ENCODE measurements around the gene STH. TPM values are rescaled to one million over a fixed set of nuclear protein-coding genes. Genes with fewer than 3 reads are reported as not detected.

The STH gene, protein sequence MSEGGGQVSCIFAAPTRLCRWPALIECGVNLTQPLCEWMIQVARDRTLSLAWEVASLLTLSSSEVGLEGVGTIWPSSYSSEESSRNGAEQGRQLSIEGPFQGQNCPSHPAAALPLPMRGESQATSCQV
- total RNA-seq: not detected

DNA sequence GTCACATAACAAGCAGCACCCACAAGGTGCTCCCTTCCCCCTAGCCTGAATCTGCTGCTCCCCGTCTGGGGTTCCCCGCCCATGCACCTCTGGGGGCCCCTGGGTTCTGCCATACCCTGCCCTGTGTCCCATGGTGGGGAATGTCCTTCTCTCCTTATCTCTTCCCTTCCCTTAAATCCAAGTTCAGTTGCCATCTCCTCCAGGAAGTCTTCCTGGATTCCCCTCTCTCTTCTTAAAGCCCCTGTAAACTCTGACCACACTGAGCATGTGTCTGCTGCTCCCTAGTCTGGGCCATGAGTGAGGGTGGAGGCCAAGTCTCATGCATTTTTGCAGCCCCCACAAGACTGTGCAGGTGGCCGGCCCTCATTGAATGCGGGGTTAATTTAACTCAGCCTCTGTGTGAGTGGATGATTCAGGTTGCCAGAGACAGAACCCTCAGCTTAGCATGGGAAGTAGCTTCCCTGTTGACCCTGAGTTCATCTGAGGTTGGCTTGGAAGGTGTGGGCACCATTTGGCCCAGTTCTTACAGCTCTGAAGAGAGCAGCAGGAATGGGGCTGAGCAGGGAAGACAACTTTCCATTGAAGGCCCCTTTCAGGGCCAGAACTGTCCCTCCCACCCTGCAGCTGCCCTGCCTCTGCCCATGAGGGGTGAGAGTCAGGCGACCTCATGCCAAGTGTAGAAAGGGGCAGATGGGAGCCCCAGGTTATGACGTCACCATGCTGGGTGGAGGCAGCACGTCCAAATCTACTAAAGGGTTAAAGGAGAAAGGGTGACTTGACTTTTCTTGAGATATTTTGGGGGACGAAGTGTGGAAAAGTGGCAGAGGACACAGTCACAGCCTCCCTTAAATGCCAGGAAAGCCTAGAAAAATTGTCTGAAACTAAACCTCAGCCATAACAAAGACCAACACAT is at the start of gene STH:
Gene STH (plus strand): TSS at position 264 of the 913 bp plus-strand sequence. CDS start 30 bp downstream, at position 294.
- no peaks in the 10 kb centered on the region for H3K36me3 ChIP-seq
- H3K4me1 ChIP-seq: peaks cover 4 to 53% (median 4%) of the 10 kb centered on the region in 3 donors
- H3K27me3 ChIP-seq: no peaks in the 10 kb centered on the region
- no peak within 1 kb of the TSS for H3K27ac ChIP-seq
- WGBS, 2 donors: 69 to 73% methylated on average over 4 to 6 of the region's 8 CpGs
- TF ChIP-seq POLR2A (IDR thresholded peaks at IDR 0.05): no peak
- TF ChIP-seq, protein P1, sequence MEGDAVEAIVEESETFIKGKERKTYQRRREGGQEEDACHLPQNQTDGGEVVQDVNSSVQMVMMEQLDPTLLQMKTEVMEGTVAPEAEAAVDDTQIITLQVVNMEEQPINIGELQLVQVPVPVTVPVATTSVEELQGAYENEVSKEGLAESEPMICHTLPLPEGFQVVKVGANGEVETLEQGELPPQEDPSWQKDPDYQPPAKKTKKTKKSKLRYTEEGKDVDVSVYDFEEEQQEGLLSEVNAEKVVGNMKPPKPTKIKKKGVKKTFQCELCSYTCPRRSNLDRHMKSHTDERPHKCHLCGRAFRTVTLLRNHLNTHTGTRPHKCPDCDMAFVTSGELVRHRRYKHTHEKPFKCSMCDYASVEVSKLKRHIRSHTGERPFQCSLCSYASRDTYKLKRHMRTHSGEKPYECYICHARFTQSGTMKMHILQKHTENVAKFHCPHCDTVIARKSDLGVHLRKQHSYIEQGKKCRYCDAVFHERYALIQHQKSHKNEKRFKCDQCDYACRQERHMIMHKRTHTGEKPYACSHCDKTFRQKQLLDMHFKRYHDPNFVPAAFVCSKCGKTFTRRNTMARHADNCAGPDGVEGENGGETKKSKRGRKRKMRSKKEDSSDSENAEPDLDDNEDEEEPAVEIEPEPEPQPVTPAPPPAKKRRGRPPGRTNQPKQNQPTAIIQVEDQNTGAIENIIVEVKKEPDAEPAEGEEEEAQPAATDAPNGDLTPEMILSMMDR (IDR thresholded peaks at IDR 0.05): no peak
- intact Hi-C loops (cut with DNase I): no loop called here
- no peak for DNase-seq
- H3K9me3 ChIP-seq: no peaks in the 10 kb centered on the region
- H3K4me3 ChIP-seq: no peak within 1 kb of the TSS

DNA sequence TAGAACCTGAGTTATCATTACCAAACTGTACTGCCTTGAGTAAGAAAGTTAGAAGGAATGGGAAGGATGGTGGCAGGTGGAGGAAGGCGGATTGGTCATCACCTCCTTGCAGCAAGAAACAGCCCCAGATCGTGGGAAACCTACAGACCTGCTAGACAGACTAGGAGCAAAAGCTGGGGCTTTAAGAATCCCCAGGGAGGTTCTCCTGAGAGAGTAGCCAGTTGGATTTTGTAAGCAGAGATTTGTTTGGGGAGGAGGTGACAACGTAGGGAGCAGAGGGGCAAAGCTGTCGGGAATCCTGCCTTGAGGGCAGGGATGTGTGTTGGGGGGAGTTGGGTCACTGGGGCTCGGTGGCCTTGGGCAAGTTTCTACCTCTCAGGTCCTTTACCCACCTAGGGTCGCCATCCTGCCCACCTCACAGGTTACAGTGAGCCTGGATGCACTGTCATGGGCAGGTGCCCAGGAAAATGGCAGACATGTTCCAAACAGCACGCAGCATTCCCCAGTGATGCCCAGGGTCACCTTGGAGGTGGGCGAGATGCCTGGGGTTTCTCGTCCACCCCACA is 49.2 kb upstream of the STH start:
- Histone ChIP-seq H3K4me3 (no peak overlapping the region), H3K27me3 (peaks cover 0 to 22% (median 0%) of the 10 kb centered on the region in 4 donors), H3K9me3 (no peaks in the 10 kb centered on the region), H3K36me3 (no peaks in the 10 kb centered on the region), H3K4me1 (peaks cover 0 to 23% (median 11%) of the 10 kb centered on the region in 3 donors), H3K27ac (no peak overlapping the region)
- WGBS, 2 donors: 67 to 77% methylated on average over 7 to 9 of the region's 9 CpGs
- intact Hi-C loops (cut with DNase I): loop anchor here (10.0 kb wide), 1 partner anchor 65 kb away; no protein-coding TSS in a partner anchor
- TF ChIP-seq, protein P1 (IDR thresholded peaks at IDR 0.05): no peak
- TF ChIP-seq POLR2A (IDR thresholded peaks at IDR 0.05): no peak
- DNase-seq: no peak

DNA sequence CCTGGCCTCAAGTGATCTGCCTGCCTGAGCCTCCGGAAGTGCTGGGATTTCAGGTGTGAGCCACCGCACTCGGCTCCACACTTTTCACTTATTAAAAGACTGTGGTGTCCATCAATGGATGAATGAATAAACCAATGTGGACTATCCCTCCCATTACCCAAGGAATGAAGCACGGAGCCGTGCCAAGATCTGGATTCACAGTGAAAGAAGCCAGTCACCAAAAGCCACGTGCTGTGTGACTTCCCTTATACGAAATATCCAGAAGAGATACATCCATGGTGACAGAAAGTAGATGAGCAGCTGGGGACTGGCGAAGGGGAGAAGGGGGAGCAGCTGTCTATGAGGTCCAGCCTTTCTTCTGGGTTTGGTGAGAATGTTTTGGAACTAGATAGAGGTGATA is 48.2 kb upstream of the STH start:
- TF ChIP-seq POLR2A (IDR thresholded peaks at IDR 0.05): no peak
- TF ChIP-seq, protein P1 (IDR thresholded peaks at IDR 0.05): no peak
- WGBS, 2 donors: 79 to 83% methylated on average over 7 to 8 of the region's 8 CpGs

DNA sequence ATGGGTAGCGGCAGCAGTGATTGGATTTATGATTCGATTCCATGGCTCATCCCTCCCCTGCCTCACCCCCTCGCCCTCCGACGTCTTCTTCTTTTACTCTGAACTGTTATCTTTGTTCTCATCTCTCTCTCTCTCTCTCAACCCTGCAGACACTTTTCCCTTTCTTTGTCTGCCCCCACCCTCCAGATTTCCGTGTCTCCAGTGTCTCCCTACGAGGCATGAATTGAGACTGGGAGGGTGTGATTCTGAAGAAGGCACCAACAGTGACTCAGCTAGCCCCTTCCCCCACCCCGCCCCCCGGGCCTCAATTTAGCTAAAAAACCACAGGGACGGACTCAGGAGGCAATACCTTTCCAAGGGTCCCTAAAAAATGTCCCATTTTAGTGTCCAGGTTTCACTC is 47.6 kb upstream of the STH start:
- TF ChIP-seq POLR2A (IDR thresholded peaks at IDR 0.05): no peak
- TF ChIP-seq, protein P1 (IDR thresholded peaks at IDR 0.05): no peak
- intact Hi-C loops (cut with DNase I): loop anchor here (10.0 kb wide), 1 partner anchor 67 kb away; no protein-coding TSS in a partner anchor
- H3K27me3 ChIP-seq: peaks cover 0 to 22% (median 0%) of the 10 kb centered on the region in 4 donors
- no peaks in the 10 kb centered on the region for H3K36me3 ChIP-seq
- whole genome bisulfite sequencing, 2 donors: 59 to 66% methylated on average over 9 to 10 of the region's 10 CpGs
- no peak overlapping the region for H3K4me3 ChIP-seq
- no peak for DNase-seq
- H3K9me3 ChIP-seq: no peaks in the 10 kb centered on the region
- H3K4me1 ChIP-seq: peaks cover 0 to 30% (median 11%) of the 10 kb centered on the region in 3 donors
- H3K27ac ChIP-seq: no peak overlapping the region

More for the DNA sequence above, 48.2 kb upstream of the STH start:
- H3K27me3 ChIP-seq: peaks cover 0 to 22% (median 0%) of the 10 kb centered on the region in 4 donors
- no peak overlapping the region for H3K27ac ChIP-seq
- intact Hi-C loops (cut with DNase I): loop anchor here (10.0 kb wide), 1 partner anchor 66 kb away; no protein-coding TSS in a partner anchor
- H3K9me3 ChIP-seq: no peaks in the 10 kb centered on the region
- H3K4me3 ChIP-seq: no peak overlapping the region
- H3K4me1 ChIP-seq: peaks cover 0 to 30% (median 11%) of the 10 kb centered on the region in 3 donors
- no peaks in the 10 kb centered on the region for H3K36me3 ChIP-seq
- no peak for DNase-seq
